K562 (cell line): Measurements from ENCODE around the gene PXN. TPM values are rescaled to one million over a fixed set of nuclear protein-coding genes. Genes with fewer than 3 reads are reported as not detected.

Experiments used
- ATAC-seq: fragments of 200-7000 bp; cut with Tn5 transposase; 3 replicates; pipeline ENCODE4 v1.9.1; 2020; ENCODE audit warnings: moderate library complexity
- BruUV-seq: library from RNA; stranded (reverse); fragments of 400-500 nt; replicated peaks from 2 replicates; lab custom pipeline; 2021; lab: Mats Ljungman, UMichigan
- CTCF ChIA-PET: fragments of 300-600 bp; formaldehyde crosslinking; extraction: SDS; loops from one replicate; lab custom pipeline; 2021; ENCODE audit warnings: low intra/inter-chr PET ratio; lab: Yijun Ruan, JAX
- POLR2A ChIA-PET: fragments of 300-600, 350-650 bp; sonication (Branson Sonifier 250); formaldehyde crosslinking; extraction: SDS; loops from one replicate; lab custom pipeline; 2021; ENCODE audit warnings: antibody characterized with exemption, inconsistent platforms; lab: Yijun Ruan, JAX
- DNase-seq, 4 experiments: peaks; one replicate each; pipeline versions ENCODE4 v3.0.0 to v3.0.0-alpha.2; 2011 to 2018; ENCODE audit warnings: low spot score in 3 of 4, mixed read lengths in 3 of 4; ENCODE audit errors: extremely low read depth in 1 of 4
- FAIRE-seq: peaks from 2 replicates; lab custom pipeline; 2011; peaks lifted over from hg19 to GRCh38; lab: Jason Lieb, UNC
- H2AFZ ChIP-seq: 2 replicates; pipeline ENCODE4 v1.6.0; 2011; ENCODE audit warnings: low read depth, low read length, control low read depth, inconsistent platforms
- H3K27ac ChIP-seq: fragments of 200-600 bp; 3 replicates; pipeline ENCODE4 v1.8.0; 2011; ENCODE audit warnings: low read depth, mild to moderate bottlenecking, control low read depth, inconsistent platforms, low read length, moderate library complexity, mixed read lengths; ENCODE audit errors: extremely low read depth
- H3K27me3 ChIP-seq, 2 experiments: fragments of 300-600 bp in 1 of 2; 2 replicates in 1 of 2; 3 replicates in 1 of 2; pipeline versions ENCODE4 v1.6.0 to v1.8.0; 2011; ENCODE audit warnings: inconsistent platforms in 2 of 2, low read length in 2 of 2, mild to moderate bottlenecking in 1 of 2, mixed read lengths in 1 of 2, moderate library complexity in 1 of 2; ENCODE audit not compliant: control insufficient read depth in 2 of 2, insufficient read depth in 2 of 2
- H3K36me3 ChIP-seq: fragments of 300-600 bp; 3 replicates; pipeline ENCODE4 v1.8.0; 2011; ENCODE audit warnings: mild to moderate bottlenecking, low read length, inconsistent platforms; ENCODE audit not compliant: control insufficient read depth, insufficient read depth
- H3K4me1 ChIP-seq, 2 experiments: fragments of 200-600 bp in 1 of 2; replicated peaks in 1 of 2; 2 replicates in 1 of 2; 3 replicates in 1 of 2; pipeline versions ENCODE4 v1.5.1 to v1.8.0; 2011; ENCODE audit warnings: inconsistent platforms in 2 of 2, low read length in 2 of 2, mild to moderate bottlenecking in 1 of 2, mixed read lengths in 1 of 2, moderate library complexity in 1 of 2; ENCODE audit not compliant: control insufficient read depth in 2 of 2, insufficient read depth in 2 of 2
- H3K4me2 ChIP-seq: 2 replicates; pipeline ENCODE4 v1.6.1; 2011; ENCODE audit warnings: low read length, control low read depth, inconsistent platforms, mixed read lengths; ENCODE audit not compliant: insufficient read depth
- H3K4me3 ChIP-seq: fragments of 200-600 bp; sonication (generic), shearing (Covaris generic); 2 replicates; pipeline ENCODE4 v1.5.1; 2016; ENCODE audit warnings: control low read depth, inconsistent platforms
- H3K79me2 ChIP-seq: fragments of 200-600 bp; 3 replicates; pipeline ENCODE4 v1.8.0; 2011; ENCODE audit warnings: low read length, inconsistent platforms; ENCODE audit not compliant: control insufficient read depth, insufficient read depth
- H3K9ac ChIP-seq, 2 experiments: 2 replicates each; pipeline versions ENCODE4 v1.6.0 to v1.6.1; 2011; ENCODE audit warnings: low read depth in 2 of 2, low read length in 2 of 2, control low read depth in 1 of 2, inconsistent platforms in 1 of 2, mild to moderate bottlenecking in 1 of 2, mixed read lengths in 1 of 2; ENCODE audit not compliant: insufficient read depth in 1 of 2
- H3K9me1 ChIP-seq: one replicate; pipeline ENCODE4 v1.6.0; 2011; ENCODE audit warnings: inconsistent platforms, mild to moderate bottlenecking, low read length, moderate library complexity; ENCODE audit not compliant: control insufficient read depth, insufficient read depth
- H3K9me3 ChIP-seq: replicated peaks from 2 replicates; pipeline ENCODE4 v1.5.1; 2011; ENCODE audit warnings: low read depth, low read length, inconsistent platforms; ENCODE audit not compliant: control insufficient read depth, insufficient read depth
- H4K20me1 ChIP-seq: replicated peaks from 2 replicates; pipeline ENCODE4 v1.6.1; 2011; ENCODE audit warnings: low read length, inconsistent platforms, mixed read lengths; ENCODE audit not compliant: control insufficient read depth, insufficient read depth
- BCOR ChIP-seq: fragments of 450-650 bp; IDR thresholded peaks from 2 replicates; pipeline ENCODE4 v1.6.1; 2016
- CBFB ChIP-seq: sonication (generic); formaldehyde crosslinking; IDR thresholded peaks from 2 replicates; pipeline ENCODE4 v1.4.0; 2020; ENCODE audit warnings: mild to moderate bottlenecking, missing genetic modification reagents
- CBX1 ChIP-seq: sonication (generic); IDR thresholded peaks from 2 replicates; pipeline ENCODE4 v1.6.1; 2016; ENCODE audit warnings: antibody characterized with exemption, low read depth, mild to moderate bottlenecking
- DMBX1 ChIP-seq: fragments of 250-450 bp; sonication (Bioruptor Pico); IDR thresholded peaks from 2 replicates; pipeline ENCODE4 v1.8.0; 2022; ENCODE audit warnings: inconsistent platforms, mild to moderate bottlenecking, moderate library complexity, borderline replicate concordance
- ESRRA ChIP-seq: fragments of 450-650 bp; IDR thresholded peaks from 2 replicates; pipeline ENCODE4 v1.6.1; 2014; ENCODE audit warnings: low read depth, mild to moderate bottlenecking, moderate library complexity, borderline replicate concordance
- FOSL1 ChIP-seq: fragments of 200-800 bp; sonication (Bioruptor generic); conservative IDR thresholded peaks from 2 replicates; pipeline ENCODE4 v1.6.1; 2016; ENCODE audit warnings: missing genetic modification characterization, missing compliant biosample characterization
- KDM1A ChIP-seq, 2 experiments: fragments of 450-650 bp; IDR thresholded peaks; 2 replicates each; pipeline ENCODE4 v1.6.1; 2016; ENCODE audit warnings: mild to moderate bottlenecking in 2 of 2
- NONO ChIP-seq, 2 experiments: fragments of 200-400 bp in 1 of 2; fragments of 450-650 bp in 1 of 2; formaldehyde crosslinking in 1 of 2; IDR thresholded peaks; 2 replicates each; pipeline ENCODE4 v1.6.1; 2017; ENCODE audit warnings: low read depth in 2 of 2, mild to moderate bottlenecking in 2 of 2, moderate library complexity in 2 of 2, low read length in 1 of 2
- POLR2G ChIP-seq: fragments of 200-400 bp; formaldehyde crosslinking; IDR thresholded peaks from 2 replicates; pipeline ENCODE4 v1.6.1; 2017; ENCODE audit warnings: low read depth, mild to moderate bottlenecking, antibody characterized with exemption, low read length, moderate library complexity
- RBFOX2 ChIP-seq: fragments of 200-400 bp; formaldehyde crosslinking; IDR thresholded peaks from 2 replicates; pipeline ENCODE4 v1.6.1; 2017; ENCODE audit warnings: low read depth, mild to moderate bottlenecking, low read length, moderate library complexity
- RCOR1 ChIP-seq, 2 experiments: IDR thresholded peaks; 2 replicates each; pipeline ENCODE4 v1.6.1; 2012; ENCODE audit warnings: low read depth in 2 of 2, low read length in 2 of 2, borderline replicate concordance in 1 of 2, improper control_type of control experiment in 1 of 2
- SMARCA5 ChIP-seq: fragments of 450-650 bp; IDR thresholded peaks from 2 replicates; pipeline ENCODE4 v1.6.1; 2016
- ZNF184 ChIP-seq: sonication (generic); formaldehyde crosslinking; IDR thresholded peaks from 2 replicates; pipeline ENCODE4 v1.5.0; 2020; ENCODE audit warnings: missing genetic modification reagents
- ZNF561 ChIP-seq: fragments of 450-650 bp; formaldehyde crosslinking; conservative IDR thresholded peaks from 2 replicates; pipeline ENCODE4 v1.4.0; 2020; ENCODE audit warnings: mild to moderate bottlenecking, moderate library complexity
- WGBS: fragments of 100-300 bp; shearing (Covaris generic); methylation state at CpG from one replicate; pipeline ENCODE4 v1.1.6; 2016; ENCODE audit warnings: low coverage, mixed read lengths; ENCODE audit not compliant: insufficient coverage; ENCODE audit errors: missing lambda C conversion rate; 5-methylcytosine and 5-hydroxymethylcytosine counted together
- in situ Hi-C: fragments of 300-500 bp; cut with MboI; formaldehyde crosslinking; loops from 4 replicates; pipeline ENCODE4 v1.15.0; 2018; ENCODE audit warnings: inconsistent platforms, mixed read lengths
- intact Hi-C: fragments of 100-400 bp; cut with micrococcal nuclease; formaldehyde crosslinking; loops from 2 replicates; pipeline ENCODE4 v1.14.2; 2022
- polyA plus RNA-seq, 8 experiments: library from polyadenylated mRNA; depleted of rRNA in 4 of 8; stranded (reverse) in 5 of 8; unstranded in 3 of 8; fragments of >200 nt; fragmentation: Nextera tagmentation in 2 of 8; fragmentation: Illumina TruSeq in 1 of 8; extraction: Ambion mirVana in 2 of 8; extraction: Trizol in 1 of 8; gene quantifications; 2 replicates each; pipeline versions ENCODE4 v1.2.1 to v1.2.3, GENCODE V29; 2011 to 2014; ENCODE audit warnings: inconsistent platforms in 1 of 8, missing spikeins in 1 of 8
- total RNA-seq, 7 experiments: library from RNA; depleted of rRNA in 6 of 7; stranded (reverse); fragments of >200 nt in 6 of 7; fragmentation: Illumina TruSeq in 2 of 7; extraction: Trizol in 2 of 7; gene quantifications; 2 replicates each; pipeline versions ENCODE4 v1.2.1 to v1.2.3, GENCODE V29; 2011 to 2021; ENCODE audit warnings: low replicate concordance in 1 of 7

PXN gene
- total and polyA plus RNA-seq, 9 of the 15 experiments (the other 6 are each of a cell fraction or from before 2014, with no cell fraction given): 4.0 to 74.1 (median 18.6) TPM

DNA sequence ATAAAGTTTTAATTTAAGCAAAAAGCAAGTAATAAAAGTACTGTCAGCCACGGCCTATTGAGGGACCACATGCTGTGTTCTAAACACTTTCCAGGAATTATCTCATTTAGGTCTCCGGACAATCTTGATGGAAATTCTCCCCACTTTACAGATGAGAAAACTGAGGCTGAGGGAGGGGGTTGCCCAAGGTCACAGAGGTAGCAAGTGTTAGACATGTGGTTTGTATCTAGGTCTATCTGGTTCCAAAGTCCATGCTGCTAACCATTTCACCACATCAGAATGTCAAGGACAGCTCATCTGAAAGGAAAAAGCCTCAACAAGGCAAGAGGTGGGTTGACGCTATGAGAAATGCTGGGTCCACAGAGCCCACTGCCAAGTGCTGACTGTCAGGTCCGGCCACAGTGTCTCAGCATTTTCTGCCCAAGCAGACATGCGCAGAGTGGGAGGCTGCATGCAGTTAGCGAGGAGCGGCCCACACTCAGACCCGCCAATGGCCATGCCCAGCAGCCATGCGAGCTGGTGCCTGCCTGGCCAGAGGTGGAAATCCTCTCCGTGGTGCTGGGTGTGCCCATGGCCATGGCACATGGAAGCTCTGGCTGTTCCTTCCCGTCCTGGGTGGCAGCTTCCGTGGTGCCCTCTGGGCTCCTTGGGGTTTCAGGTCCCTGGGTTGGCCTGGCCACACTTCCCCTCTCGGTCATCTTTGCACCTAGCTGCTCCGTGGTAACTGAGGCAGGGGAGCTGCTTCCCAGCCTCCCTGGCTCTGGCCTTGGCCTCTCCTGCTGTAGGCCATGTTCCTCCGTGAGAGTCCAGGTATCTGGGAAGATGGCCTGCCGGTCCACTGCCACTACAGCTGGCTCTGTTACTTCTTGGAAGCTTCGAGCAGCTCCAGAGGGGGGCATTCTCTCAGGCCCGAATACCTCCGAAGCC lies 46.6 kb downstream of the PXN start:
- H3K4me3 ChIP-seq: no peak overlapping the region
- peaks cover 65% of the 10 kb centered on the region; the same call in 2 of the 3 replicates for H3K36me3 ChIP-seq
- no peak overlapping the region for H2AFZ ChIP-seq
- H3K9me1 ChIP-seq: peaks cover 2% of the 10 kb centered on the region
- no peak for ATAC-seq
- DNase-seq: no peak
- H3K9ac ChIP-seq: peak overlapping the region in 1 of 2 experiments; percentile 21; a peak in 1 of 4 replicates
- no TSS peak for BruUV-seq
- FAIRE-seq: peak; percentile 57
- H3K4me2 ChIP-seq: no peak overlapping the region
- intact Hi-C loops (no loop called here), in situ Hi-C loops (no loop called here)
- ChIA-PET POLR2A (interaction anchor here (0.6 to 17.7 kb wide), 6 partner anchors 10 to 99 kb away, joined by 3 to 420 read pairs (median 13); partner anchors contain the start of genes GCN1, RNU4-1, RNU4-2 and RPLP0), CTCF (interaction anchor here (1.0 kb wide), 1 partner anchor 48 kb away, joined by 3 read pairs; no protein-coding TSS in a partner anchor)
- H3K9me3 ChIP-seq: no peaks in the 10 kb centered on the region
- H3K27ac ChIP-seq: no peak overlapping the region
- no peaks in the 10 kb centered on the region for H3K27me3 ChIP-seq
- H4K20me1 ChIP-seq: no peaks in the 10 kb centered on the region
- peaks cover 0 to 39% of the 10 kb centered on the region in 2 experiments; a peak in 2 of 5 replicates for H3K4me1 ChIP-seq
- no peaks in the 10 kb centered on the region for H3K79me2 ChIP-seq
- WGBS: 88% methylated on average over 19 of the region's 19 CpGs
- peak; percentile 83 for TF ChIP-seq BCOR
- TF ChIP-seq CBFB: no peak
- 0 out of 2 replicates have a peak, but pooled peaks have one; percentile 69 for TF ChIP-seq CBX1
- peak; percentile 93 for TF ChIP-seq ESRRA
- TF ChIP-seq RCOR1 (IDR thresholded peaks at IDR 0.05; ENCODE audit: borderline replicate concordance in 1 of 2, low read depth in 2 of 2, low read length in 2 of 2): peak in 1 of 2 experiments; percentile 48; a peak in 1 of 4 replicates
- no peak for TF ChIP-seq ZNF561 (CRISPR knock-in tag)
- peak; percentile 37 to 74; a peak in 2 of 4 replicates for TF ChIP-seq KDM1A (IDR thresholded peaks at IDR 0.05)
- TF ChIP-seq FOSL1 (tag): no peak
- TF ChIP-seq NONO (IDR thresholded peaks at IDR 0.05; ENCODE audit: low read depth in 2 of 2, low read length in 1 of 2): no peak
- peak; percentile 52 for TF ChIP-seq POLR2G
- TF ChIP-seq RBFOX2: no peak
- 0 out of 2 replicates have a peak, but pooled peaks have one; percentile 43 for TF ChIP-seq SMARCA5
- TF ChIP-seq DMBX1 (CRISPR knock-in tag): no peak
- no peak for TF ChIP-seq ZNF184
